ENCODE data around the gene NXNL2.

NXNL2 gene

DNA sequence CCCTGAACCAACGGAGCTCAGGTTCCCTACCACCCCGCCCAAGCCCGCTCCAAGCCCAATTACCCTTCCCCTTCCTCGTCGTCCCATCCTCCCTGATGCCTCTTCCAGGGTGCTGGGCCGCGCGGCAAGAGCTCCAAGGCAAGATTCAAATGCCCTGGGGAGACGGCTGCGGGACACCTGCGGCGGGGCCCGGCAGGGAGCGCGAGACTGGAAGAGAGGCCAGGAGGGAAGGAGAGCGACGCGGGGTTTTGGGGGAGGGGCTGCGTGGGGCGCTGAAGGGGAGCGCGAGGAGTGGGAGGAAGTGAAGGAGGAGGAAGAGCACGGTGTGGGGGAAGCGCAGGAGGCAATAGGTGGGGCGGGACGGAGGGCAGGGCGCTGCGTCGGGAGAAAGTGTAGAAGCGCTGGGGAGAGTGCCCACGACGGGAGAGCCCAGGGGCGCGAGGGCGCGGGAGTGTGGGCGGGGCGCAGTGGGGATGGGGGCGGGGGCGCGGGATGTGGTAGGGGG lies 975 bp upstream of the NXNL2 start:
- DNase-seq = no peak

DNA sequence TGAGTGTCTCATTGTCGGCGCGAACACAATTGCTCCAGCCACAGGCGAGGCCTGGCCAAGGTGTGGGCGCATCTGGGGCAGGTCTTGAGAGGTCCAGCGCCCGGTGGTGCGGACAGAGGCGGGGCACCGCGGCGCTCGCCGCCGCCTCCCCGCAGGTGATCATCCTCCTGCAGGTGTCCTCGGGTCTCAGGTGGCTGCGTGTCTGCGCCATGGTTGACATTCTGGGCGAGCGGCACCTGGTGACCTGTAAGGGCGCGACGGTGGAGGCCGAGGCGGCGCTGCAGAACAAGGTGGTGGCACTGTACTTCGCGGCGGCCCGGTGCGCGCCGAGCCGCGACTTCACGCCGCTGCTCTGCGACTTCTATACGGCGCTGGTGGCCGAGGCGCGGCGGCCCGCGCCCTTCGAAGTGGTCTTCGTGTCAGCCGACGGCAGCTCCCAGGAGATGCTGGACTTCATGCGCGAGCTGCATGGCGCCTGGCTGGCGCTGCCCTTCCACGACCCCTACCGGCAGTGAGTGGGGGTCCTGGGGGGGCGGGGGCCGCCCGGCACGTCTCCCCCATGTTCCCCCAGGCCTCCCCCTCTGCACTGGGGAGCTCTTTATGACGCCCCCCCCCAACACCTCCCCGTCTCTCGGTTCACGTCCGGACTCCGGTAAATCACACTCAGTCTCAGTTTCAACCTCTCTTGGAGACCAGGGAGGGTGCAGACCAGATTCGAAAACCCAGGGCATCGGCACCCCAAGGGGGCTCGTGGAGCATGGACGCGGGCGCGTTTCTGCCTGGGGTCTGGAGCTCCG lies 446 bp downstream of the NXNL2 start:
- no peak for DNase-seq

DNA sequence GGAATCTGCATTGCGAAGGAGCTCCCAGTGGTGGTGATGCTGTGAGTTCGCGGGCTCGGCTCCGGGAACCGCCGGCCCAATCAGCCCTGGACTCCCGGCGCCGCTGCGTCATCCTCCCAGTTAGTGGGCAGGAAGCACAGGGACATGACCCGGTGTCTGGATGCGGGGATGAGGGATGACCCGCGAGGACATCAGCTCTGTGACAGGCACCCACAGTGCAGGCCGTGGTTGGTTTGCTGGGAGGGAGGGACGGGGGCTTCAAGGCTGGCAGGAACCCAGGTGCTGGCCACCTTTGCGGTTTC lies 996 bp downstream of the NXNL2 start:
- no peak for DNase-seq

DNA sequence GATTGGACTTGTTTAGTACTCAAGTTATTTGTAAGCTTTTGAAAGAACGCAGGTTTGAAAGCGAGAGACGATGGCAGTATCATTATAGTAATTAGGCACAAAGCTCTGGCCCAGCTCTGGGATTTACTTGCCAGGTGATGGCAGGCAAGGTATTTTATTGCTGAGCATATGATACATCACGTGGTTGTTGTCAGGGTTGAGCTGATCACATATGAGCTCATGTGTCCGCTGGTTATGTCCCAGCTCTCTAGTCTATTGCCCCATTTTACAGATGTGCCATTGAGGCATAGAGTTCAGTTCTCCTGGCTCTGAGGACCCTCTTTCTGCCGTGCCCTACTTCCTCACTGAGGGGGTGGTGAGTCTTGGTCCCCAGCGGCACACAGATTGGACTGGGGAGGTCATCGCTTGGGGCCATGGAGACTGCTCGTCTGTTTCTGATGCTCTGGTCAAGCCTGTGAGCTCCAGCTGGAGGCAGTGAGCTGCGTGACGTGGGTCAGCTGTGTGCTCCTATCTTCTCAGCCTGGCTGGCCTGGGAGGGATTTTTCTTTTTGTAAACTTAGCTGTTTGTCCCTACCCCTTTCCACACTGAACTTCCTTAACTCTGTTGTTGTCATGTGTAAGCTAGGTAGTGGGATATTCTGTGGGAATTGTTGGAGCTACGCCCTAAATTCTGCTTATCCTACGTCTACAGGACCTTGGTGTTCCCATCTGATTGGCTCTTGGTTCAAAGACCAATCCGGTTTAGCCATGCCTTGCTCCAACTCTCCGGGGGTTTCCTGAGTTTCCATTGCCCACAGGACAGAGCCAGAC lies 2.2 kb downstream of the NXNL2 start:
- no peak for DNase-seq

DNA sequence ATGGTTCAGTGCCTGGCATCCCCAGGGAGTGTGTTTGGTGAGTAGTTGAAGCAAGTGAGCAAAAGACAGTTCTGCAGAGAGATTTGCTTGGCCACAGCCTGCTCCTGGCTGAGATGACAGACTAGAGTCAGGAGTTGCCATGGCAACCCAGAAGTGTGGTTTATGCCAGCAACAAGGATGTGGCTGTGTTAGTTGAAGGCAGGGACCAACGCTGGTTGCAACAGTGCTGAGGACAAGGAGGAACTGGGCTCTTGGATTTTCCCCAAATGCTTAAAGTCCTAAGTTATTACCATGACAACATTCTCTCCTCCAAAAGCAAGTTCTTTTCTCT lies 2.7 kb downstream of the NXNL2 start:
- peak; percentile 8 for DNase-seq

DNA sequence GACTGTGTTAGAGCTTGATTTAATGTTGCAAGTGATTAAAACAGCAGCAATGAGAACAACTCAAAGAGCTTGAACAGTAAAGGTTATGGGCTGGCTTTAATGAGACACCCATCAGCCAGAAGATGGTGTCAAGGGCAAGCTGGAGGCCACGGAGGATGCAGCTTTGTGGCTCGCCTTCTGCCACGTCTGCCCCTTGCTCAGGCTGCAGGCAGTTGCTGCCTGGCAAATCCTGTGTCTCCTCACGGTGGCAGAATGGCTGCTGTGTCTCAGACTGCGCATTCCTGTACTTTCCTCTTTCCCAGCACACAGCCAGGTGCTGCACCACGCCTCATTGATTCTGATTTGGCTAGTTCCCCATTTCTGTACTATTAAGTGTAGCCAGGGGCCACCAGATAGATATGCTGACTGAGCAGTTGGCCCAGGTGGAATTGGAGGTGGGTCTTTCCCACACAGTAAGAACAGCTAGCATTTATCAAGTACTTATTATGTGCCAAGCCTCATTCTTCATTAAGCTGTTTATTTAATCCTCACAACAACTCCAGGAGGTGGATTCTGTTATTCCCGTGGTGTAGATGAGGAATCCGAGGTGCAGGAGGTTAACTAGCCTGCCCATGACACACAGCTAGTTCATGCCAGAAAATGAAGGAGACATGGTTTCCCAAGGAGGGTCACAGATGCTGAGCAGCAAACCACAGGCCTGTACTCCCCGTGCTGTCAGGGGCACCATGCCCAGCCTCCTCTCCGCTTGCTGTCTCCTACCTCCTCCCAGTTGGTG lies 3.5 kb downstream of the NXNL2 start:
- DNase-seq = no peak

DNA sequence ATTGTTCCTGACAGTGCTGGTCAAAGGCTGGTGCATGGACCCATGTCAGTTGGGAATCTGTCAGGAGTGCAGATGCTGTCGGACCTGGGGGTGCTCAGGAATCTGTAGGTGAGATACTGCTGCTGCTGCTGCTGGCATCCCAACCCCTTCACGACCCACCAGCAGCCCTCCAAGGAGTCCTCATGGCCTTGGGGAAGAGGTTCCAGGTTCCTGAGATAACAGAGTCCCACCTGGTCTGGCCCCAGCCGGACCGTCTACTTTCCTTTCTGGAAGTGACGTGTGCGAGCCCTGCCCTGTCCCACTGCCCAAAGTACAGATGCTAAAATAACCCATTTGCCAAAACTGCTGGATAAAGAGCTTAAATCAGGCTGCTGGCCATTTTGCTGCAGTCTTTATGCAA lies 4.3 kb downstream of the NXNL2 start:
- no peak for DNase-seq

DNA sequence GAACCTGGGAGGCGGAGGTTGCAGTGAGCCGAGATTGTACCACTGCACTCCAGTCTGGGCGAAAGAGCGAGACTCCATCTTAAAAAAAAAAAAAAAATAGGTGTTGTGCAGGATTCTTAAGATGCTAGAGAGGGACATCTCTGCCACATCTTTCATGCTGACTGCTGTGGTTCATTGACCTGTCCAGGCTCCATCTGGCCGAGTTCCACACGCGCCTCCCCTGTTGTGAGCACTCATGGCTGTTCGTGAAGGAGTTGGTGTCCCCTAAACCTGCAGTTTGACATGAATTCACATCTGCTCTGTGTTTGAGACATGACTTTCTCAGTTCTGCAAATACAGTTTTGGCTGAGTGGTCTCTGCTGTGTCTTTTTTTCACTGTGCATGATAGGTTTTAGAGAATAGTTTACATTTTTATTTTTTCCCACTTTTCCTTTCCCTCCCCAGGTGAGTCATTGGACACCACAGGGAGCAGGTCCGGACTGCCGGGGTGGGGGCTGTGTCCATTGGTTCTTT lies 5.3 kb downstream of the NXNL2 start:
- no peak for DNase-seq

DNA sequence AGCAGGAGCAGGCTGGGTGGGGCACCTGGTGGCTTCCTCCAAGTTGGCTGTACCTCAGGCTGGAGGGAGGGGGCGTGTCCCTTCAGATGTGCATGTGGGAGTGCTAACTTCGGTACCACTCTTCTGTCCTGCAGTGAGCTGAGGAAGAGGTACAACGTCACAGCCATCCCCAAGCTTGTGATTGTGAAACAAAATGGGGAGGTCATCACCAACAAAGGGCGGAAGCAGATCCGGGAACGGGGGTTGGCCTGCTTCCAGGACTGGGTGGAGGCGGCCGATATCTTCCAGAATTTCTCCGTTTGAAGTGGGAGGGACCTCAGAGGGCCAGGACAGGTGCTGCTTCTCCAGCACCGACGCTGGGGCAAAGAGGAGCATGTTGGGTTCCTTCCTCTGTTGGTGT lies 9.3 kb downstream of the NXNL2 start:
- DNase-seq = no peak

DNA sequence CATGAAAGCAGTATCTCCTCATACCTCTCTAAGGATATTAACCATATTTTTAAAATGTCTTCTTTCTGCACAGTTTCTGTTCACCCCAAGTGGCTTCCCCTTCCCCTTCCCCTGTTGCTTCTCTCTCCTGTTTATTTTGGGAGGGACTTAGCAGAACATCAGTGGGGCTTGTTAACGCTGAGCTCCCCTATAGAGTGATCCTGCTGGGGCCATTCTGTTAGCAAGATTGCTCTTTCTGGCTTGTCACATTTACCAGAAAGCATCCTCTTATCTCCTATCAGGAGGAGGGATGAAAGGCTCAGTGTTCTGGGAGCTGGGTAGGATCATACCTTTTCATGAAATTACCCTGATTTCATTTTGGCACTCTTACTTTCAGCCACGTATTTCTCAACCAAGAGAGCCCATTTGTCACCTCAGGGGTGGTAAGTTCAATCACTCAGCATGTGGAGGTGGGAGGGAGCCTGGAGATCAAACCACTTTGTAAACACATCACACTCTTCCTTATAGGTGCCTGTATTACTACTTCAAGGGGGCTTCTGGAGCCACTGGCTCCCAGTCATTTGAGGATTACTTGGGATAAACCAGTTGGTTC lies 16.7 kb downstream of the NXNL2 start:
- DNase-seq = no peak

DNA sequence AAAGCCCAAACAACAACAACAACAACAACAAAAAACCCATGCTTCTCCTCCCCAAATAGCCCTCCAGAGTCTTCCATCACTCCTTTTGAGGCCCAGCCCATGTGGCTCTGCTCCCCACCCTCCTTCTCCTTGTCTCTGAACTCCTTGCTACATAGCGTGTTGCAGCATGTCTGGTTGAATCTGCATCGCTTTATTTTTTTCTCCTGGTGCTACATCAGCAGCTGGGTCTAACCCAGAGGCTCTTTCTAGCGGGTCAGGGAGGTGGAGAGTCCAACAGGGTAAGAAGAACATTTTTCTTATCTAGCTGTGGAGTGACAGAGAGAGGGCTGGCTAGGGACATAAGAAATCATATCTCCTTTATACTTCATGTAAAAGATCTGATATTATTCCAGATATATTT lies 18.4 kb downstream of the NXNL2 start:
- no peak for DNase-seq

DNA sequence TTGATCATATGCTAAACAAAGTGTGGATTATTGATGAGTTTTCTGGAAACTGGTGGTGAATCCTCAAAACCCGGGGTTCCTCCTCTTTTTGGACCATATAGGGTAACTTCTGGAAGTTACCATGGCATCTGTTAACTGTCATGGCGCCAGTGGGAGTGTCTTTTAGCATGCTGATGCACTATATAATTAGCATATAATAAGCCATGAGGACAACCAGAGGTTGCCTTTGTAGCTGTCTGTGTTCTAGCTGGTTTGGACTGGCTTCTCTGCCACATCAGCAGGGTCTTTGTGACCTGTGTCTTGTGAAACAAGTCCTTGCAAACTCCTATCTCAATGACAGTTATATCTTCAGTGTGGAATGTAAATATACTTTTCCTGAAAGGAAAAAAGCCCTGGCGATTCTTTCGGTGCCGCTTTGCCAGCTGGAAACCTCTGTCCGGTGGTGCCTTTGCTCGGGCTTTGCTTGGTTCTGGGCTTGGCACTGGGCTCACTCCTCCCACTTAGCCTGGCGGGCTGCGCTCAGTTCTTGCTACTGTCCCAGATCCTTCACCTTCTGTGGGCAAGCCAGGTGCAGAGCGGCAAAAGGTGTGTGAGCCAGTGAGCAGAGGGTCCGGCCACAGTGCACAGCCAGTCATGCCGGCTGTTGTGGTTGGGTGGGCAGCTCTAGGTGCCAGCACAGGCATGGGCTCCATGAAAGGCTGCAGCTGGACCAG lies 20.4 kb downstream of the NXNL2 start:
- no peak for DNase-seq

DNA sequence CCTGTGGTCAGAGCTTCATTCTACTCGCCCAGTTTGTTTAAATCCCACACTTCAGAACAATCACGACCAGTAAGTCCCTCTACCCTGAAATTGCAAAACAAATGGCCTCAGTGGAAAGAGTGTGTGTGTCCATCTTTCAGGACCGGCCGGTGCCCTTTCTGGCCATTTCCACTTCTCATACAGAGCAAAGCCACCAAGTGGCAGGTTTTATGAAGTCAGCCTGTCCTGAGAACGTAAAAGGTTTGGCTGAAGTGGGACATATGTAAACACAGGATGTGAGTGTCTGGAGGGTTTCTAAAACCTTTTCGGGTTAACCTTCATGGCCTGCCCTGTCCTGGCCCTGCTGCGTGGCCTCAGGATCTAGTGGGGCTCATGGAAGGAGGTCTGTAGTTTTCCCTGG lies 24.7 kb downstream of the NXNL2 start:
- DNase-seq = no peak

DNA sequence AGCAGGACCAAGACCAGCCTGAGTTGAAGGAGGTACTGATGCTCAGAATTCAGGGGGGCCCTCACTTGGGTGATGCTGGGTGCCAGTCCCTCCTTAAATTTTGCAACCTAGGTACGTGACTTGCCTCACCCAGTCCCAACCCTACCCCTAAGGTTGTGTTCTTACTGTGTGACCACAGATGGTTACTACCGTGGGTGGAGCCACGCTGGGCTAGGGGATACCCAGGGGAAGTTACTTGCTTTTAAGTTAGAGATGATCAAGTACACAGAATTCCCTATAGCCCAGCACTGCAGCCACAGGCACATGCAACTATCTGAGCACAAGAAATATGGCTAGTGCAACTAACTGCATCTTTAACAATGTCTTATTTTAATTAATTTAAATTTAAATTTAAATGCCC lies 32.9 kb downstream of the NXNL2 start:
- DNase-seq = no peak

DNA sequence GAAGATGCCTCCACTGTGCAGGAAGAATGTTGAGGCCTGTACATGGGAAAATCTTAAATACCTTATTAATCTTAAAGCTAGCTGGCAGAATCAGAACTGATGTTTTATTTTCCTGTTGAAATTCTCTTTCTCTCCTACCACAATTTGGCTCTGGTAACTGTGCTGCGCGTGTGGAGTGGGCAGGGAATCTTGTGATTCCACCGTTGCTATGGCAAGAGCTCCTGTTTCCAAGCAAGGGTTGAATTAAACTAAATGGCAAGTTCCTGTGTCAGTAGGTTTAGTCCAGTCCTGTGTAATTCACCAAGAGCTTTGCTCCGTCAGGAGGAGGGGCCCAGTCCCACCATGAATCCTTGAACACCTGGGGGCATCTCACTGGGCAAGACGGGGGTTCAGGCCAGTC lies 36.4 kb downstream of the NXNL2 start:
- no peak for DNase-seq

DNA sequence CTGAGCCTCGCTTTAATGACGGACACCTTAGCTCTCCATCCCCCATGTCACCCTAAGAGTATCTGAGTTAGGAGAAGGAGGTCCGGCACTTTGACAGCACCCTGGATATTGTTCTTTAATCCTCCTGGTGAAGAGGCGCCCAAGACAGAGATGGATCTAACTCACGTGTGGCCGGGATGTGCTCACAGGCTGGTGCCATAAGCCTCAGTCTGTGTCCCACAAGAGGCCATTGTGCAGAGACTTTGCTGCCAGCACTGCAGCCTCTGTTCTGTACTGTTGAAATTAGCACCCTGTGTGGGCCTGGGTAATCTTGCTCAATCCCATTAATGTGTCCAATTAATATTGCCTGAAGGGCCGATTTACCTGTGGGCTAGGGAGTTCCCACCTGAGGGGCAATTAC lies 37.7 kb downstream of the NXNL2 start:
- DNase-seq = no peak

DNA sequence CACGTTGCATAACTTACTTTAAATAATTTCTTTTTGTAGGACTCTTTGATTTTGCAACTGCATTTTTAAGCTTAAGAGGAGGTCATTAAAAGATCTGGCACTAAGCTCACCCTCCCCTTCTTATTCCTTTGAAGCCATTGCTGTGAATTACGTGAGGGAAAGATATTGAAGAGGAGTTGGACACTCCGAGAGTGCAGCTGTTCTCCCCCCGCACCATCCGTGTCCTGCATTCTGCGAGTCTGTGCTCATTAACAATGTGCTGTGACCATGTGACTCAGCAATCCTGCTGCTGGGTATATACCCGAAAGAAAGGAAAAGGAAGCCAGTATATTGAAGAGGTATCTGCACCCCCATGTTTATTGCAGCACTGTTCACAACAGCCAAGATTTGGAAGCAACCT lies 40.0 kb downstream of the NXNL2 start:
- DNase-seq = no peak

DNA sequence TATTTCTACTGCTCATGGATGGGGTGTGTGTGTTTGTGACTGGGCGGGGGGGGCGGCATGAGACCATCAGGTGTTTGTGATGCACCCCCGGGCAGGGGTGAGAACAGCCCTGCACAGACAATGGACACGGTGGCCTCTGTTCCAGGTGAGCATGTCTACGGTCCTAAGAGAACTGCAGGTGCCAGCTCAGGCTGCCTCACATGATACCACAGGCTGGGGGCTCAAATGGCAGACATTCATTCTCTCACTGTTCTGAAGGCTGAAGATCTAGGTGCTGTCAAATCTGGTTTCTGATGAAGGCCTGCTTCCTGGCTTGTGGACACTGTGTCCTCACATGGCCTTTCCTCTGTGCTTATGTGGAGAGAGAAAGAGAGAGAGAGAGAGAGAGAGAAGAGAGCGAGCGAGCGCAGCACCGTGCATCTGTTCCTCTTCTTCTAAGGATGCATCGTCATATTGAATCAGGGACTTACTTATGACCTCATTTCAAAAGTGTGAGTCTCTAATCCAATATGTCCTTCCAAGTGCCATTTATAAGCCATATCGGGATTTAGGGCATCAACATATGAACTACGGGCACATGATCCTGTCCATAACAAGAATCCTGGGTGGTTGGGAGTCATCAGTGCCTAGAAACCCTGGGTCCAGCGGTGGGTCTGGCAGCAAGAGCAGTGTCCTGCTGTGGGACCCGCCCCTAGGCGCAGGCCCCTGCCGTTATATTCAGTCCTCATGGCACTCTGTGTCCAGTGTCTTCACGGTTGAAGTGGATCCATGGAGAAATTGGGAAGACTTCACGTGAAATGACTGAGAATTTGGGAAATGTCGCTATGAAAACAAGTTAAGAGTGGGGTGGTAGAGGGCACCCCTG lies 42.5 kb downstream of the NXNL2 start:
- no peak for DNase-seq

DNA sequence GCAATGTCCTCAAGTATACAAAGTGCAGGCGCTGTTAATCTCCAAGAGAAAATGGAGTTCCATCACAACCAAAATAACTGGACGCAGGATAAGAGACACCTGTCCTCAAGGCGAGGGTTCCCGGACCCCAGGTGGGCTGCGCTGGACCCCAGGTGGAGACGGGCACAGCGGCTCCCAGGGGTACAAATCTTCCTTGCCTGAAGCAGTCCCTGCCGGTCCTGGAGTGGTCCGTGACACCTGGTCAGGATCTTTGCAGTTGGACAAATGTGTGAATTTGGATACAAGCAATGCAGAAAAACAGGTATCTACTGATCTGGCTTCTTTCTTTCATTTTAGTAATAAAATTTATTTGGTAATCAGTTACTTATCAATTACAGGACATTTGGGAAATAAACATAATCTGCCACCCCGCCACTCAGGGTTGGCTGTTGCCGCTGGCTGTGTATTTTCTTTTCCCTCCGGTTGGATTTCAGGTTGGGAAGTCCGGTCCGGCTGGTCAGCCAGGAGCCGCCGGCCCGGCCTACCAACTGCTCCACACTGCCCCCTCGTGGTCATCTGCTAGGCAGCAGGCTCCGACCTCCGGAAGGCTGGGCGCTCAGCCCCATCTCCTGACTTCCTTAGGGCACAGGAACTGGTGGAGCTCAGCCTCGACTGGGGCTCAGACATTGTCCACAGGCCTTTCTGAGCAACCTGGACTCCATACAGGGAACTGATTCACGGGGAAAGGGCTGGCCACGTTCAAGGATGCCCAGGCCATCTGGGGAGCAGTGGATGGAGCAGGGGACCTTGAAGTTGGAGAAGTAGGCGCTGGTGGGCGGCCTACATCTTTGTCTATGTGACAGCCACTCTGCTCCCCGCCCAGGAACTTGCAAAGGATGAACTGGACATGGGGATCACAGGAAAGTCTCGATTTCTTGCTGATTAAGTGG lies 43.4 kb downstream of the NXNL2 start:
- peak; percentile 20 for DNase-seq

DNA sequence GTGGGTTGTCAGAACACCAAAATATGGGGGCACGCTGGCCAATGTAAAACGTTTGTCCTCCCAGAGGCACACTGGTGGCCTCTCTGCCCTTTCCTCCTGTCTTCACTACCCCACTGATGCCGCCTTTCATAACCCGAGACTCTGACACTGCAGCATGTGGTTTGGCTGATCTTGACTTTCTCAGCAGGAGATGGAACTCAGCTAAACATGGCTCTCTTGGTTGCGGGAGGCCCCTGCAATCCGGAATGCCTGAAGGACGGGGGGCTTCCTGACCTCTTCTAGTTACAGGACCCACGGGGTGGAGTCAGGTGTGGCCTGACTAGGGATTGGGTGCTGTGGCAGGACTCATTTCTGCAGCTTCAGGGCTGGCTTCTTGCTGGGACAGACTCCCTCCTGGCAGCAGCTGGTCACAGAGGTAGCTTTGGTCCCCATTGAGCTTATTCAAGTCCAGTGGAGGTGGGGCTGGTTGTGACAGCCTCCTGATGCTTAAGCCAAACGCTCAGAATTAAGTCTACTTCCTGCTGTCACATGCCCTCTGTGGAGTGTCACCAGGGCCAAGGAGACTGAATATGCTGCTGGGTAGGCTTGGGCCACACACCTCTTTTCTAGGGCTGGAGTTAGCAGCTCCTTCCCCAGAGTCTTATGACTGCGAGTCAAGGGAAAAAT lies 44.2 kb downstream of the NXNL2 start:
- DNase-seq = no peak

All from CD4-positive, alpha-beta T cell treated with Interleukin-4 for 4 hours (primary cell).